GM23338 (cell line): Measurements from ENCODE around the gene SHISAL2A.

Source experiments
- CTCF ChIP-seq, 2 experiments: fragments of 200-600 bp in 1 of 2; sonication (generic) in 1 of 2; conservative IDR thresholded peaks; 2 replicates each; pipeline versions ENCODE4 v1.5.1 to v1.6.1; 2016 to 2017; ENCODE audit warnings: antibody characterized with exemption in 2 of 2, low read depth in 2 of 2, mild to moderate bottlenecking in 2 of 2, moderate library complexity in 1 of 2
- EZH2 ChIP-seq: fragments of 200-600 bp; sonication (generic); IDR thresholded peaks from one replicate; pipeline ENCODE4 v1.8.0; 2017; ENCODE audit warnings: antibody characterized with exemption, mild to moderate bottlenecking, low read depth; ENCODE audit not compliant: unreplicated experiment

- TF ChIP-seq CTCF (conservative IDR thresholded peaks at IDR 0.05; ENCODE audit: low read depth in 2 of 2), result no peak
- no peak for TF ChIP-seq EZH2
Observed at GRCh38 chr1:52600533-52601179, 32.3 kb upstream of the SHISAL2A start.
